Measurements from ENCODE around the gene ACTR2.
"Not testable (repeated sequence)": the region's sequence is repeated elsewhere in the genome, so short reads cannot be mapped to it uniquely, and the experiment has no call there.

Gene ACTR2

GRCh38 chr2:65231121-65231520 lies 3.5 kb downstream of the ACTR2 start:
- DNase-seq = no peak

- no peak for DNase-seq
These were observed 4.4 kb downstream of the ACTR2 start for GRCh38 chr2:65231892-65232477.

GRCh38 chr2:65232636-65233035 lies 5.0 kb downstream of the ACTR2 start:
- DNase-seq = no peak

GRCh38 chr2:65240657-65241056 lies 13.0 kb downstream of the ACTR2 start:
- DNase-seq = no peak

GRCh38 chr2:65244452-65244851 lies 16.8 kb downstream of the ACTR2 start:
- DNase-seq = not testable (repeated sequence)

GRCh38 chr2:65252640-65253039 lies 25.0 kb downstream of the ACTR2 start:
- DNase-seq = no peak

GRCh38 chr2:65255356-65255755 lies 27.7 kb downstream of the ACTR2 start:
- DNase-seq = no peak

GRCh38 chr2:65256054-65256453 lies 28.4 kb downstream of the ACTR2 start:
- DNase-seq = no peak

GRCh38 chr2:65257866-65258265 lies 30.2 kb downstream of the ACTR2 start:
- DNase-seq = not testable (repeated sequence)

- no peak for DNase-seq
These were observed 34.0 kb downstream of the ACTR2 start for GRCh38 chr2:65261676-65262075.

GRCh38 chr2:65263262-65263661 lies 35.6 kb downstream of the ACTR2 start:
- DNase-seq = no peak

GRCh38 chr2:65263986-65264385 lies 36.4 kb downstream of the ACTR2 start:
- DNase-seq = no peak

GRCh38 chr2:65264821-65265670 lies 37.4 kb downstream of the ACTR2 start:
- DNase-seq = peak; percentile 61

- DNase-seq = no peak
These were observed 38.0 kb downstream of the ACTR2 start for GRCh38 chr2:65265671-65266045.

GRCh38 chr2:65267008-65267407 lies 39.4 kb downstream of the ACTR2 start:
- DNase-seq = no peak

- DNase-seq = no peak
These were observed 41.3 kb downstream of the ACTR2 start for GRCh38 chr2:65268957-65269356.

- DNase-seq = no peak
These were observed 45.7 kb downstream of the ACTR2 start for GRCh38 chr2:65273344-65273743.

- DNase-seq = no peak
These were observed 47.7 kb downstream of the ACTR2 start for GRCh38 chr2:65275141-65275915.

GRCh38 chr2:65276609-65277008 lies 49.0 kb downstream of the ACTR2 start:
- DNase-seq = no peak

GRCh38 chr2:65277118-65277517 lies 49.5 kb downstream of the ACTR2 start:
- DNase-seq = no peak

GRCh38 chr2:65277791-65278483 lies 50.3 kb downstream of the ACTR2 start:
- DNase-seq = no peak

GRCh38 chr2:65278531-65278981 lies 50.9 kb downstream of the ACTR2 start:
- no peak for DNase-seq

- DNase-seq = no peak
These were observed 52.1 kb downstream of the ACTR2 start for GRCh38 chr2:65279756-65280155.
